GM19372 (cell line): ENCODE measurements around the gene SH3GL2.
"Not testable (repeated sequence)": the region's sequence is repeated elsewhere in the genome, so short reads cannot be mapped to it uniquely, and the experiment has no call there.

Experiments used
- ATAC-seq: cut with Tn5 transposase; IDR thresholded peaks from one replicate; pipeline ENCODE4 v1.9.1; 2021; ENCODE audit warnings: mild to moderate bottlenecking, low read depth, moderate library complexity; ENCODE audit not compliant: unreplicated experiment

The SH3GL2 gene

GRCh38 chr9:17739736-17740135, 160.9 kb downstream of the SH3GL2 start:
- no peak for ATAC-seq

DNA sequence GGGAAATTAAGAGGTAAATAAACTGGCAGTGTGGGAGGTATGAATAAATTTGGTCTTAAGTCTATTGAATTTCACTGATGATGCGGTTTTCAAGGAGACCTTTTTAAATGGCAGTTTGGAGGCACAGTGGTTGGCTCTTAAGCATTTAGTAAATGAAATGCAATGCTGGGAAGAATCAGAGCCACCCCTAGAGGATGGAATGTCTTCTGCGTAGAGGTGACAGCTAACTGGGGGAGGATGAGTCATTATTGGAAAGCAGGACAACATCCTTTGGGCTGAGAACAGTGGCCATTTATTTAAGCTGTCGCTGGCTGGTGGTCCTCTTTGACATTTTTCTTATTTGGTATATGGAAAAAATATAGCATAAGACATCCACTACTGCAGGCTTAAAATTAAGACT, 163.2 kb downstream of the SH3GL2 start:
- ATAC-seq: no peak

DNA sequence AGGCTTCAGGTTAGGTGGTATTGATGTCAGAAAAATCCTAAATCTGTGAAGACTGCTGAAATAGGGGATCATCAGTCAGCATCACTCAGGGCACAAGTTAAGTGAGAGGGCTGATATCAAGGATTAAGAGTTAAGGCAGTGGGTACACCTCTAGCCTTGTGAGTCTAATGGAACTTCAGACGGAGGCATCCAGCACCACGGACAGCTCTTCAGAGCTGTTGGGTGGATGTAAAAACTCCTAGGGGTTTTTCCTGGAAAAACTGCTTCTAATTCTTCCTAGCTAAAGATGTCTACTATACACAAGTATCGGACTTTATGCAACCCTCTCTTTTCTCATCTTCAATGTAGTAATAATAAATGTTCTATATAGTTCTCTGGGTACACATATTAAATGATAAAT, 165.9 kb downstream of the SH3GL2 start:
- ATAC-seq: no peak

DNA sequence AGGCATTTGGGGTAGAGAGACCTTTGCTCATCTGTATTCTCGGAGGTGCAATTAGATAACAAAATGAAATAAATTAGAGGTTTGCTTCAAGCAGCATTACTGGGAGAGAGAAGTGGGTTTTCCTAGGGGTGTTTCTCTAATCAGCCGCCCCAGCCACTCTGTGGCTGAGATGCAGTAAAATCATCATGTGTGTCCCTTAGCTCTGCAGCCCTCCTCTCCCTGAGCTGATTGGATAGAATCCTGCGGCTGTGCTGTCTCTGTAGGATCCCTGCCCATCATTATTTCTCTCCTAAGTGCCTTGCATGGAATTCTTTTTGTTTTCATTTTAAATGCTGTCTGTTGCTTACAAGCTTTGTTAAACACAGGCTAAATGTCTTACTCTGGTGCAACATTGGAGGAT, 171.4 kb downstream of the SH3GL2 start:
- no peak for ATAC-seq

DNA sequence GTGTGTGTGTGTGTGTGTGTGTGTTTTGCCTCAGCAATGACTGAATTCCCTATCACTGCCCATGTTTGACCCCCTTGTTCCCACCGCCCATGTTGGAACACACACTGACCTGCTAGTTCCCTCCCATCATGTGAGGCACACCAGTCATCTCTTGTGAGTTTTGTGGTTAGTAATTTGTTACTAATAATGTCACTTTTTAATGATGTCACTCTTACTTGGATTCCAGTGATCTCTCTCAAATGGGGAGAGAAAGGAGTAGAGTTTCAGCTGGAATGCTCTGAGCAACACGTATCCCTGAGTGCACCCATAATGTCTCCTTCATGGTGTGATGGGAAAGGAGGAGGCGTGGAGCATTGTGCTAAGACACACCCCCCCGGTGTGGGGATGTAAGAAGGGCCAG, 172.6 kb downstream of the SH3GL2 start:
- no peak for ATAC-seq

- no peak for ATAC-seq
Observed at GRCh38 chr9:17752021-17752420, 173.2 kb downstream of the SH3GL2 start.

GRCh38 chr9:17757816-17758215, 178.9 kb downstream of the SH3GL2 start:
- no peak for ATAC-seq

GRCh38 chr9:17760250-17760649, 181.4 kb downstream of the SH3GL2 start:
- no peak for ATAC-seq

DNA sequence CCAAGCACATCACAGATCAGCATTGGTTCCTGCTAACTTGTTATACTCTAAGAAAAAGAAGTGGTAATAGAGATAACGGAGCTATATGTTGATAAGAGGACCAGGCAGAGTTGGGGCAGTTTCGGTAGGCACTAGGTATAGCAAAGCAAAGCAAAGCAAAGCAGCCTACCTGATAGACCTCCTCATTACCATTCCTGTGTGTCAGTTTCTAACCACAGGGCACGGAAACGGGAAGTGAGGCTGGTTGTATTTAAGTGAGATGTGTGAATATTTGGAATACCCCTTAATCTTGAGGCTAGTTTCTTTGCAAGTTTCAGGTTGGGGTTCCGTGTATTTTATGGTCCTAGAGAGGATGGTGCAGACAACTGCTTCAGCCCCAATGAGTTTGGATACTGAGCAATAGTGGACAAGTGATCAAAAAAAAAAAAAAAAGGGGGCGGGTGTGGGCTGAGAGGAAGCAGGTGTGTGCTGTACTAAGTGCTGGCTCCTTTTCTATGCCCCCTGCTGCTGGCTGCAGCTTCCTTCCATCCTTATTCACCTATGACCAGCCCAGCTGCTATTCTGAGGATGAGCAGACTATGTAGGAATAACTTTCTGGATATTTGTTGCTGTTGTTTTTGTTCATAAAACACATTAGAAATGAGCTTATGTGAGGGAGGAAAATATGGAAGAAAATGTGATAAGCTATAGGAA, 183.3 kb downstream of the SH3GL2 start:
- ATAC-seq: no peak

GRCh38 chr9:17764306-17764705, 185.4 kb downstream of the SH3GL2 start:
- no peak for ATAC-seq

DNA sequence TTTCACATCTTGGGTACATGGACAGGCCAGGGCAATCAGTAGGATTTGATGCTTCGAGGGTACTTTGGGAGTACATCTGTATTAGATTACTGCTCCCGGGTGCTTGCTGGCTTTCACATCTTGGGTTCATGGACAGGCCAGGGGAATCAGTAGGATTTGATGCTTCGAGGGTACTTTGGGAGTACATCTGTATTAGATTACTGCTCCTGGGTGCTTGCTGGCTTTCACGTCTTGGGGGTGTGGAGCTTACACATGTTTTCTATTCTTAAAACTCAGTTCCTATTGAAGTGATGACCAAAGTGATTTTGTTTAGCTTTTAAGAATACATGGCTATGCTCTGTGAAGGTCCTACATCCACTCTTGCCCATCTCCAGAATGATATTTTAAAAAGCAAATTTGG, 186.3 kb downstream of the SH3GL2 start:
- not testable (repeated sequence) for ATAC-seq

GRCh38 chr9:17772223-17772622, 193.4 kb downstream of the SH3GL2 start:
- ATAC-seq: no peak

- no peak for ATAC-seq
Observed at GRCh38 chr9:17775656-17776055, 196.8 kb downstream of the SH3GL2 start.

DNA sequence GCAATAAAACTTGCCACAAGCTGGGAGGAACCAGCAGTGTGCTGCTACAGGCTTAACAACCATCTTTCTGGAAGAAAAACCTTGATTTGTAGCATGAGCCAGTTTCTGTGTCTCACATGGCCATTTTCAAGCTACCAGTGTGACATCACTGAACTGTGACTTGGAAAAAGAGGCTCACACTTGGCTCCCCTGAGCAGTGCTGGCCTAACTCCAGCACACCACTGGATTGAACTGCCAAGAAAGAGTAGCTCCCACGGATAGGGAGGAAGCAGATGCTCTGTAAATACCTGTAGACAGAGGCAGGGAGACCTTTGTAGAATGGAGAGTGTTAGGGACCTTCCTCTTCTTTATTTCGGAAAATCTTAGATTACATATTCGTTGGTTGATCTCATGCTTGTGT, 197.9 kb downstream of the SH3GL2 start:
- ATAC-seq: no peak

- ATAC-seq: no peak
Observed at GRCh38 chr9:17777465-17777864, 198.6 kb downstream of the SH3GL2 start.

- no peak for ATAC-seq
Observed at GRCh38 chr9:17782430-17783149, 203.7 kb downstream of the SH3GL2 start.

DNA sequence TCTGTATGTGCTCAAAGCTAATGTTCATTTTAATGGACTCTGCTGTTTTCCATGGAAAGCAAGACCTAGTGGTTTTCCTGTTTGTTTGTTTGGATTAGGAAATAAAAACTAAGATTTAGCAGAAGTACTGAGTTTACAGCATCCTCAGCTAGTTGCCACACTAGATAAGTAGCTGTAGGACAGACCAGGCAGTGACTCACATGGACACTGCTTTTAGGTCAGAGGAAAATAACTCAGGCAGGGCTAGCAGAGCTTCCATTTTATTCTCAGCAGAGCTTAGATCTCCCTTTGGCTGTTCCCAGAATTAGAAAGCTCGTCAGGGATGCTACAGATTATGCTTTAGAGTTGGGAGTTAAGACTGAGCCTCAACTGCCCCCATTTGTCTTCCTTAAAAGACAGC, 204.4 kb downstream of the SH3GL2 start:
- no peak for ATAC-seq

- no peak for ATAC-seq
Observed at GRCh38 chr9:17789316-17789715, 210.4 kb downstream of the SH3GL2 start.

- no peak for ATAC-seq
Observed at GRCh38 chr9:17793713-17794622, 215.1 kb downstream of the SH3GL2 start.

DNA sequence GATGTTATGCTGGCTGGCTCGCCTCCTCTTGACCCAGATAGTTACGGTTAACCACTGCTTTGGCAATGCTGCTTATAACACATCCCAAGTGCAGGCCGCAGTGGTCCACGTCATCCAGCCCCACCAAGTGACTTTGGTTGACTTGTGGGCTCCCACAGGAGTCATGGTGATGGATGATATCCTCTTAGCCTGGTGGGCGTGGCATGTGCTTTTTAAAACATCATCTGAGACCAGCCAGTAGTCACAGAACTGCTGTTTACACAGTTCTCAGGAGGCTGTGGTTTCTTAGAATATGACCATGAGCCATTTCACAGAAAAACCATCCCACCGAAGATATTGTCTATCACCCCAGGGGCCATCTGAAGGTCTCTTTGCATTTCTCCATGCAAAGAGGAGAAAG, 216.9 kb downstream of the SH3GL2 start:
- ATAC-seq: no peak

GRCh38 chr9:17799369-17799768, 220.5 kb downstream of the SH3GL2 start:
- ATAC-seq: no peak
